GM21528 (cell line): ENCODE data around the gene FRMPD1.

Experiments used
- ATAC-seq: cut with Tn5 transposase; IDR thresholded peaks from one replicate; pipeline ENCODE4 v1.9.1; 2021; ENCODE audit warnings: mild to moderate bottlenecking, moderate library complexity; ENCODE audit not compliant: unreplicated experiment, low FRiP score

The FRMPD1 gene

GRCh38 chr9:37632479-37632878 is 18.3 kb upstream of the FRMPD1 start:
- no peak for ATAC-seq

- ATAC-seq, result no peak
Observed at GRCh38 chr9:37635808-37636207, 14.9 kb upstream of the FRMPD1 start.

GRCh38 chr9:37636511-37637448 is 14.0 kb upstream of the FRMPD1 start:
- ATAC-seq, result no peak

- ATAC-seq, result no peak
Observed at GRCh38 chr9:37639109-37639762, 11.5 kb upstream of the FRMPD1 start.

GRCh38 chr9:37639841-37640240 is 10.9 kb upstream of the FRMPD1 start:
- no peak for ATAC-seq

- ATAC-seq, result no peak
Observed at GRCh38 chr9:37640246-37640645, 10.5 kb upstream of the FRMPD1 start.

- ATAC-seq, result no peak
Observed at GRCh38 chr9:37641331-37641730, 9.4 kb upstream of the FRMPD1 start.

- ATAC-seq, result no peak
Observed at GRCh38 chr9:37643214-37643613, 7.5 kb upstream of the FRMPD1 start.

GRCh38 chr9:37645903-37646506 is 4.7 kb upstream of the FRMPD1 start:
- ATAC-seq, result no peak

GRCh38 chr9:37650299-37650872 is 368 bp upstream of the FRMPD1 start:
- no peak for ATAC-seq

- no peak for ATAC-seq
Observed at GRCh38 chr9:37652261-37652660, 1.5 kb downstream of the FRMPD1 start.

- ATAC-seq, result no peak
Observed at GRCh38 chr9:37653385-37653784, 2.6 kb downstream of the FRMPD1 start.

GRCh38 chr9:37656936-37657335 is 6.2 kb downstream of the FRMPD1 start:
- ATAC-seq, result no peak

GRCh38 chr9:37660691-37661090 is 9.9 kb downstream of the FRMPD1 start:
- ATAC-seq, result no peak

GRCh38 chr9:37663926-37664325 is 13.2 kb downstream of the FRMPD1 start:
- ATAC-seq, result no peak

- no peak for ATAC-seq
Observed at GRCh38 chr9:37667706-37668105, 17.0 kb downstream of the FRMPD1 start.

GRCh38 chr9:37668116-37668601 is 17.4 kb downstream of the FRMPD1 start:
- ATAC-seq, result no peak

- no peak for ATAC-seq
Observed at GRCh38 chr9:37669232-37669631, 18.5 kb downstream of the FRMPD1 start.

- no peak for ATAC-seq
Observed at GRCh38 chr9:37675661-37676060, 24.9 kb downstream of the FRMPD1 start.

GRCh38 chr9:37676411-37676830 is 25.7 kb downstream of the FRMPD1 start:
- no peak for ATAC-seq

GRCh38 chr9:37677435-37677834 is 26.7 kb downstream of the FRMPD1 start:
- no peak for ATAC-seq
